ENCODE results near the gene SH3PXD2A.
A peak's percentile ranks its signal among the peaks of the same experiment; 100 is the strongest.

Gene SH3PXD2A

DNA sequence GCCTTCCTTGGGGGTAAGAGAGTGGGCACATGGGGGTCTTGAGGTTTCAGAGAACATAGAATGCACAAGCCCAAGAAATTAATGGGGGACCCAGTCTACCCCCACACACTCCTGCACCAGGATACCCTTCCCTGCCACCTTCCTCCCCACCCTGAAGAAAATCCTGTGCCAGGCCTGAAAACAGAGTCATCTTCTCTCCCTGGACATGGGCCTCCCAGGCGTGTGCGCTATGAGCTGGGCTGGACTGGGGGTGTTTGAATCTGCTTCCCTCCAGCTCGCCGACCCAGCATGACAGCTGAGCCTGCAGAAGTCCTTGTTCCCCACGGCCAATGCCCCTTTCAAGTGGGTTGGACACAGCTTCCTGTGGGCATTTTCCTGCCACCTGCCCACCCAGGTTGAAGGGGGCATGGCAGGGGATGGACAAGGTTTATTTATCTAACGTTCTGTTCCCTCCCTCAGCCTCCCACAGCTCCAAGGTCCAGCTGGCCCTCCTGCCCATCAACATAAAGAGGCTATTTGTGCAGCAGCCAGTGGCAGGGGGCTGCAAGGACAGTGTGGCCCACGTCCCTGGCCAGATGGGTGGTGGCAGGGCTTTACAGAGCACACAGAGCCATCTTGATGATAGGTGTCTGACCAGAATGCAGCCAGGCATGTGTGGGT lies 141.0 kb downstream of the SH3PXD2A start:
- no peak overlapping the region for H3K23ac ChIP-seq (ENCODE audit: low read length)
- H3K14ac ChIP-seq (ENCODE audit: low read length) = no peak overlapping the region
- no peak overlapping the region for H2BK120ac ChIP-seq (ENCODE audit: insufficient read depth, low read length, poor library complexity)
- no peaks in the 10 kb centered on the region for H3K36me3 ChIP-seq (ENCODE audit: control insufficient read depth in 1 of 2, insufficient read depth in 2 of 2, low read length in 2 of 2)
- peak overlapping the region; percentile 40 for H4K91ac ChIP-seq (ENCODE audit: low read depth, low read length)
- H3K27ac ChIP-seq (ENCODE audit: low read depth, low read length) = no peak overlapping the region
- no peak overlapping the region for H2BK5ac ChIP-seq (ENCODE audit: low read depth, low read length, poor library complexity)
- H3K4me3 ChIP-seq (ENCODE audit: low read depth, low read length) = no peak overlapping the region
- H3K9me3 ChIP-seq (ENCODE audit: insufficient read depth, low read depth, low read length) = no peaks in the 10 kb centered on the region
- H2AK5ac ChIP-seq (ENCODE audit: low read length) = no peak overlapping the region
- peaks cover 22% of the 10 kb centered on the region for H3K79me1 ChIP-seq (ENCODE audit: low read length)
- H3K27me3 ChIP-seq (ENCODE audit: insufficient read depth, low read length) = no peaks in the 10 kb centered on the region
- WGBS (ENCODE audit: extremely low coverage, insufficient coverage, insufficient read length) = no CpG with 5 or more reads among the region's 7 CpGs
- H2BK12ac ChIP-seq (ENCODE audit: low read length) = peak overlapping the region; percentile 3
- no peak overlapping the region for H2AFZ ChIP-seq (ENCODE audit: insufficient read depth, low read length, poor library complexity)
- no peak overlapping the region for H3K18ac ChIP-seq (ENCODE audit: low read length)
- H3K4ac ChIP-seq (ENCODE audit: low read depth, low read length) = no peak overlapping the region
- no peak for DNase-seq
- peaks cover 2% of the 10 kb centered on the region for H3K79me2 ChIP-seq (ENCODE audit: control insufficient read depth, insufficient read depth, low read length, poor library complexity)
- no peak overlapping the region for H4K8ac ChIP-seq (ENCODE audit: low read depth, low read length)
- no peak overlapping the region for H3K9ac ChIP-seq (ENCODE audit: low read length)
- H3K4me2 ChIP-seq (ENCODE audit: low read length) = no peak overlapping the region
- no peak overlapping the region for H4K12ac ChIP-seq (ENCODE audit: low read depth, low read length)
- H3K4me1 ChIP-seq (ENCODE audit: control insufficient read depth in 1 of 2, insufficient read depth in 2 of 2, low read length in 2 of 2) = peaks cover 23 to 26% of the 10 kb centered on the region in 2 experiments

DNA sequence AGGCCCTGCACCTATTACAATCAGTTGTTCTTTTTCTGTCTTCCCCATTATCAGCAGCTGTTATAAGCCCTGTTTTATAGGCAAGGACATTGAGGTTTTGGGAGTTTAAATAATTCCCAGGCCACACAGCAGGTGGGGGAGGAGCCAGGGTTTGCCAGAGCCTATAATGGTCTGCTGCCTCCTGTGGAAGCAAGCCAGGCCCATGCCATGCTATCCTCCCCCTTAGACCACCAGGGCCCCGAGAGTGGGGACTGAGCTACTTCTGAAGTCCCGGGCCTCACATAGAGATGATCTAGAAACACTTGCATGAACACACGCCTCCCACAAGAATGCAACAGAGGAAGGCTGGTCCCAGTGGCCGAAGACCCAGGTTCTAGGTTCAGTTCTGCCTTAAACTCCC lies 141.7 kb downstream of the SH3PXD2A start:
- Histone ChIP-seq H3K36me3 (ENCODE audit: control insufficient read depth in 1 of 2, insufficient read depth in 2 of 2, low read length in 2 of 2) (no peaks in the 10 kb centered on the region), H4K91ac (ENCODE audit: low read depth, low read length) (no peak overlapping the region), H3K4me2 (ENCODE audit: low read length) (no peak overlapping the region), H3K14ac (ENCODE audit: low read length) (no peak overlapping the region), H4K8ac (ENCODE audit: low read depth, low read length) (no peak overlapping the region), H3K23ac (ENCODE audit: low read length) (no peak overlapping the region), H3K4ac (ENCODE audit: low read depth, low read length) (no peak overlapping the region), H3K4me1 (ENCODE audit: control insufficient read depth in 1 of 2, insufficient read depth in 2 of 2, low read length in 2 of 2) (peaks cover 23 to 26% of the 10 kb centered on the region in 2 experiments), H3K79me1 (ENCODE audit: low read length) (peaks cover 22% of the 10 kb centered on the region), H2BK12ac (ENCODE audit: low read length) (no peak overlapping the region), H3K27me3 (ENCODE audit: insufficient read depth, low read length) (no peaks in the 10 kb centered on the region), H3K9me3 (ENCODE audit: insufficient read depth, low read depth, low read length) (no peaks in the 10 kb centered on the region), H3K79me2 (ENCODE audit: control insufficient read depth, insufficient read depth, low read length, poor library complexity) (peaks cover 2% of the 10 kb centered on the region), H2AFZ (ENCODE audit: insufficient read depth, low read length, poor library complexity) (no peak overlapping the region), H2BK120ac (ENCODE audit: insufficient read depth, low read length, poor library complexity) (no peak overlapping the region), H3K27ac (ENCODE audit: low read depth, low read length) (no peak overlapping the region), H3K18ac (ENCODE audit: low read length) (no peak overlapping the region), H4K12ac (ENCODE audit: low read depth, low read length) (no peak overlapping the region), H2AK5ac (ENCODE audit: low read length) (peak overlapping the region; percentile 38), H2BK5ac (ENCODE audit: low read depth, low read length, poor library complexity) (no peak overlapping the region), H3K4me3 (ENCODE audit: low read depth, low read length) (no peak overlapping the region), H3K9ac (ENCODE audit: low read length) (no peak overlapping the region)
- no peak for DNase-seq
- WGBS (ENCODE audit: extremely low coverage, insufficient coverage, insufficient read length) = no CpG with 5 or more reads among the region's 4 CpGs

DNA sequence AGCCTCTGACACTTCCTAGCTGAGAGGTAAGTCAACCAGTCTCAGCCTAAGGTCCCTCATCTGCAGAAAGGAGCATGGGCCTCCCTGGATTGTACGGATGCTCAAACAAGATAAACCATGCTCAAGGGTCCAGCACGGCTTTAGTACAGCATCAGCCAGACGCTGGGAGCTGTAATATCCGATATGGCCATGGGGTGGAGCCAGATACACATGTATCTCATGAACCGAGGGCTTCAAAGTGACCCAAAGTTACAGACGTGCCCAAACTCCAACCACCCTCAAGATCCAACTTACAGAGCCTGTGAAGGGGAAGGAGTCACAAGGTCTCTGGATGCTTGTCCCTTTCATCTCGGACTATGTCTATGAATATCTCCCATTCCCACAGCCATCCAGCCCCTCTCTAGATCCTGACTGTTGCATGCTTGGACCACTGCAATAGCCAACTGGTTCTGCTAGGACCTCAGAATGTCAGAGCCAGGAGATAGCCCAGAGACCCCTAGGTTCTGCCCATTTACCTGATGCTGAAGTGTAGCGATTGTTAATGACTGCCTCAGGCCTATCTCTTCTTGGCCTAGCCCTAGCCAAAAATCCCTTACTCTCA lies 142.4 kb downstream of the SH3PXD2A start:
- Histone ChIP-seq H3K27me3 (ENCODE audit: insufficient read depth, low read length) (no peaks in the 10 kb centered on the region), H4K91ac (ENCODE audit: low read depth, low read length) (no peak overlapping the region), H4K12ac (ENCODE audit: low read depth, low read length) (no peak overlapping the region), H4K8ac (ENCODE audit: low read depth, low read length) (no peak overlapping the region), H3K18ac (ENCODE audit: low read length) (no peak overlapping the region), H3K27ac (ENCODE audit: low read depth, low read length) (no peak overlapping the region), H2BK120ac (ENCODE audit: insufficient read depth, low read length, poor library complexity) (no peak overlapping the region), H3K9ac (ENCODE audit: low read length) (no peak overlapping the region), H2AK5ac (ENCODE audit: low read length) (no peak overlapping the region), H3K4ac (ENCODE audit: low read depth, low read length) (no peak overlapping the region), H3K4me1 (ENCODE audit: control insufficient read depth in 1 of 2, insufficient read depth in 2 of 2, low read length in 2 of 2) (peaks cover 23 to 26% of the 10 kb centered on the region in 2 experiments), H3K36me3 (ENCODE audit: control insufficient read depth in 1 of 2, insufficient read depth in 2 of 2, low read length in 2 of 2) (no peaks in the 10 kb centered on the region), H2BK5ac (ENCODE audit: low read depth, low read length, poor library complexity) (no peak overlapping the region), H3K79me2 (ENCODE audit: control insufficient read depth, insufficient read depth, low read length, poor library complexity) (peaks cover 2% of the 10 kb centered on the region), H3K9me3 (ENCODE audit: insufficient read depth, low read depth, low read length) (no peaks in the 10 kb centered on the region), H2AFZ (ENCODE audit: insufficient read depth, low read length, poor library complexity) (no peak overlapping the region), H3K4me2 (ENCODE audit: low read length) (no peak overlapping the region), H3K14ac (ENCODE audit: low read length) (no peak overlapping the region), H3K23ac (ENCODE audit: low read length) (no peak overlapping the region), H3K4me3 (ENCODE audit: low read depth, low read length) (no peak overlapping the region), H3K79me1 (ENCODE audit: low read length) (peaks cover 22% of the 10 kb centered on the region), H2BK12ac (ENCODE audit: low read length) (peak overlapping the region; percentile 26)
- peak; percentile 65 to 91 for DNase-seq
- WGBS (ENCODE audit: extremely low coverage, insufficient coverage, insufficient read length) = no CpG with 5 or more reads among the region's 8 CpGs

DNA sequence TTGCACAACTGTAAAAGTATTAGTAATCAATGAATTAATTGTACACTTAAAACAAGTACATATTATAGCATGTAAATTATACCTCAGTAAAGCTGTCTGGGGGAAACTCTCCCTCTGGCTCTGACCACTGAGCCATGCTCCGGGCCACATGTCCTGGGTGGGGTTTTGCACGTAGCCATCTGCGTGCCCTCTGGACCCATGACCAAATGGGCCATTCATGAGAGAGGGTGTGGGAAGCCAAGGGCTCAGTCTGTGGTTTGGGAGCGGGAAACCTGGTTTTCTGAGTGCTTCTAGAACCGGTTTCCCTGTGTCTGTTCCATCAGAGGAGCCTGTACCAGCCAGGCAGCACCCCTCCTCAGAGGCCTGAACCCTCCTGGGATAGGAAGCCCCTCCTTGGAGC lies 143.2 kb downstream of the SH3PXD2A start:
- H3K9ac ChIP-seq (ENCODE audit: low read length) = no peak overlapping the region
- H3K27me3 ChIP-seq (ENCODE audit: insufficient read depth, low read length) = no peaks in the 10 kb centered on the region
- no CpG with 5 or more reads among the region's 5 CpGs for WGBS (ENCODE audit: extremely low coverage, insufficient coverage, insufficient read length)
- no peak overlapping the region for H3K27ac ChIP-seq (ENCODE audit: low read depth, low read length)
- H3K18ac ChIP-seq (ENCODE audit: low read length) = no peak overlapping the region
- no peak overlapping the region for H3K4me2 ChIP-seq (ENCODE audit: low read length)
- no peaks in the 10 kb centered on the region for H3K9me3 ChIP-seq (ENCODE audit: insufficient read depth, low read depth, low read length)
- no peak overlapping the region for H2BK12ac ChIP-seq (ENCODE audit: low read length)
- no peak overlapping the region for H4K91ac ChIP-seq (ENCODE audit: low read depth, low read length)
- no peak overlapping the region for H2BK120ac ChIP-seq (ENCODE audit: insufficient read depth, low read length, poor library complexity)
- H2AFZ ChIP-seq (ENCODE audit: insufficient read depth, low read length, poor library complexity) = no peak overlapping the region
- peaks cover 2% of the 10 kb centered on the region for H3K79me2 ChIP-seq (ENCODE audit: control insufficient read depth, insufficient read depth, low read length, poor library complexity)
- no peak overlapping the region for H4K8ac ChIP-seq (ENCODE audit: low read depth, low read length)
- H3K4ac ChIP-seq (ENCODE audit: low read depth, low read length) = no peak overlapping the region
- no peak overlapping the region for H3K14ac ChIP-seq (ENCODE audit: low read length)
- no peak for DNase-seq
- H4K12ac ChIP-seq (ENCODE audit: low read depth, low read length) = no peak overlapping the region
- H3K4me1 ChIP-seq (ENCODE audit: control insufficient read depth in 1 of 2, insufficient read depth in 2 of 2, low read length in 2 of 2) = peaks cover 17 to 19% of the 10 kb centered on the region in 2 experiments
- no peak overlapping the region for H2AK5ac ChIP-seq (ENCODE audit: low read length)
- H3K79me1 ChIP-seq (ENCODE audit: low read length) = peaks cover 18% of the 10 kb centered on the region
- no peak overlapping the region for H3K23ac ChIP-seq (ENCODE audit: low read length)
- no peak overlapping the region for H3K4me3 ChIP-seq (ENCODE audit: low read depth, low read length)
- H3K36me3 ChIP-seq (ENCODE audit: control insufficient read depth in 1 of 2, insufficient read depth in 2 of 2, low read length in 2 of 2) = no peaks in the 10 kb centered on the region
- H2BK5ac ChIP-seq (ENCODE audit: low read depth, low read length, poor library complexity) = no peak overlapping the region

Measured in trophoblast cell (in vitro differentiated cells and primary cell).